ENCODE measurements around the gene CRYBG1. TPM values are rescaled to one million over a fixed set of nuclear protein-coding genes. Genes with fewer than 3 reads are reported as not detected.

The CRYBG1 gene
- total RNA-seq, 1 experiment from 2014 or later = 5.7 TPM

- Histone ChIP-seq H4K5ac (ENCODE audit: insufficient read length, low read depth, low read length) (no peak overlapping the region), H2BK12ac (ENCODE audit: insufficient read length, low read depth, low read length) (no peak overlapping the region), H3T11ph (ENCODE audit: low read length) (no peak overlapping the region), H3K4ac (ENCODE audit: low read depth, low read length) (no peak overlapping the region), H4K8ac (replicated peaks; ENCODE audit: insufficient read length, low read depth, low read length) (no peak overlapping the region), H3K79me1 (ENCODE audit: insufficient read depth, low read depth, low read length, poor library complexity, severe bottlenecking) (no peaks in the 10 kb centered on the region), H3K18ac (ENCODE audit: insufficient read length, low read depth, low read length) (no peak overlapping the region), H4K20me1 (ENCODE audit: control insufficient read depth, insufficient read depth, insufficient read length) (no peaks in the 10 kb centered on the region), H4K91ac (ENCODE audit: insufficient read length, low read depth, low read length) (no peak overlapping the region), H2BK20ac (ENCODE audit: low read depth, low read length, poor library complexity, severe bottlenecking) (no peak overlapping the region), H2BK120ac (ENCODE audit: low read depth, low read length, poor library complexity, severe bottlenecking) (no peak overlapping the region), H3K56ac (ENCODE audit: insufficient read length, low read depth, low read length) (no peak overlapping the region), H2BK5ac (ENCODE audit: insufficient read length, low read length) (no peak overlapping the region), H2AK5ac (ENCODE audit: insufficient read length, low read length) (no peak overlapping the region), H2AFZ (ENCODE audit: low read length) (no peak overlapping the region), H3K27me3 (ENCODE audit: insufficient read depth, low read length) (no peaks in the 10 kb centered on the region), H3K79me2 (ENCODE audit: insufficient read depth, low read length) (no peaks in the 10 kb centered on the region), H3K27ac (ENCODE audit: insufficient read length, low read depth, low read length) (no peak overlapping the region), H3K14ac (ENCODE audit: insufficient read depth, low read length) (no peak overlapping the region), H3K4me2 (ENCODE audit: insufficient read depth, insufficient read length, low read length) (no peak overlapping the region), H3K4me1 (ENCODE audit: insufficient read depth, low read length) (no peaks in the 10 kb centered on the region; the same call in 1 of the 2 replicates), H3K23ac (ENCODE audit: insufficient read length, low read depth, low read length) (no peak overlapping the region), H3K9ac (ENCODE audit: extremely low read depth, insufficient read length, low read length) (no peak overlapping the region), H3K9me3 (ENCODE audit: control insufficient read depth, low read depth, low read length) (no peaks in the 10 kb centered on the region), H3K23me2 (ENCODE audit: insufficient read length, low read depth, low read length, poor library complexity, severe bottlenecking) (no peaks in the 10 kb centered on the region), H2BK15ac (ENCODE audit: low read depth, low read length) (no peak overlapping the region)
- Mint-ChIP-seq H3K36me3 (ENCODE audit: insufficient read depth in 1 of 3, low read depth in 3 of 3) (no peaks in the 10 kb centered on the region), H3K9me3 (no peaks in the 10 kb centered on the region), H3K4me3 (no peak overlapping the region), H3K27me3 (ENCODE audit: low read depth) (no peaks in the 10 kb centered on the region), H3K27ac (no peak overlapping the region), H3K4me1 (peaks cover 6 to 15% of the 10 kb centered on the region in 2 experiments; a peak in 3 of 4 replicates)
- WGBS (ENCODE audit: extremely low coverage, insufficient read length, low lambda C conversion rate) = no CpG with 5 or more reads among the region's 1 CpG
- no peak for DNase-seq
- no peak for TF ChIP-seq CTCF (conservative IDR thresholded peaks at IDR 0.05)
These were observed 170.0 kb downstream of the CRYBG1 start for GRCh38 chr6:106530502-106530901.
